ENCODE measurements around the gene GPM6B. TPM values are rescaled to one million over a fixed set of nuclear protein-coding genes. Genes with fewer than 3 reads are reported as not detected.

Gene GPM6B
- total and polyA plus RNA-seq, 2 donors (not counting 3 experiments of a cell fraction or from before 2014, with no cell fraction given) = 0.30 TPM; not detected in 1

DNA sequence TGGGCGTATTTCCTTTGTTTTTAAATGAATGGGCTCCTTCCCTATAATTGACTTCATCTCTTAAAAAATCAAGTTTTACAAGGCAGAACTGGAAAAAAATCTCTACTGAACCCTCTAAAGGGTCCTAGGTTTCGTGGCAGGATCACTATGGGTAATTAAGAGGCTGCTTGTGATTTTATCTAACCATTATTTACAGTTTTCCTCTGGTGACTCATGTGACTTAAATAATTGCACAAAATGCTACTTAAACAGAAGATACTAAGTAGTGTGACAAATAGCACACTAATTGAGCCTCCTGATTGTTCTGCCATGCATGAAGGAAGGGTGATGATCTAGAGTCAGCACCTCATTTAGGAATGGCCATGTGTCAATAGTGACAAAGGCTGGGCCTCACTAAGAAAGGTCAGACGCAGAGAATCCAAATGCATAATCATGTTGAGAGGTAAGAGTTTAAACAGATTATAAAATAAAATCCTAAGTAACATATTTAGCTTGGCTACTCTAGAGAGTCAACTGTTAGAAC is 46.8 kb downstream of the GPM6B start:
- intact Hi-C loops (cut with micrococcal nuclease) (no loop called here), dilution Hi-C loops (cut with MboI; ENCODE audit: extremely low pct_ligation_motif_present, low sequenced_read_pairs) (no loop called here)
- no peaks in the 10 kb centered on the region for H3K9me1 ChIP-seq (replicated peaks; ENCODE audit: control insufficient read depth, extremely low read depth, insufficient read depth, low read length)
- no TSS peak for BruUV-seq (replicated peaks)
- no peak overlapping the region for H3K9ac ChIP-seq (replicated peaks; ENCODE audit: extremely low read depth, insufficient read depth, low read length)
- no peak overlapping the region for H2AFZ ChIP-seq (ENCODE audit: low read depth, low read length)
- no peaks in the 10 kb centered on the region for H4K20me1 ChIP-seq (replicated peaks; ENCODE audit: control insufficient read depth, extremely low read depth, insufficient read depth, low read length)
- no peak for TF ChIP-seq JUN (IDR thresholded peaks at IDR 0.05; ENCODE audit: borderline replicate concordance, insufficient read depth, insufficient read length, low read depth)
- no peak for TF ChIP-seq GATA2 (IDR thresholded peaks at IDR 0.05; ENCODE audit: insufficient read depth, insufficient read length, low read depth, low read length)
- TF ChIP-seq, protein P1, sequence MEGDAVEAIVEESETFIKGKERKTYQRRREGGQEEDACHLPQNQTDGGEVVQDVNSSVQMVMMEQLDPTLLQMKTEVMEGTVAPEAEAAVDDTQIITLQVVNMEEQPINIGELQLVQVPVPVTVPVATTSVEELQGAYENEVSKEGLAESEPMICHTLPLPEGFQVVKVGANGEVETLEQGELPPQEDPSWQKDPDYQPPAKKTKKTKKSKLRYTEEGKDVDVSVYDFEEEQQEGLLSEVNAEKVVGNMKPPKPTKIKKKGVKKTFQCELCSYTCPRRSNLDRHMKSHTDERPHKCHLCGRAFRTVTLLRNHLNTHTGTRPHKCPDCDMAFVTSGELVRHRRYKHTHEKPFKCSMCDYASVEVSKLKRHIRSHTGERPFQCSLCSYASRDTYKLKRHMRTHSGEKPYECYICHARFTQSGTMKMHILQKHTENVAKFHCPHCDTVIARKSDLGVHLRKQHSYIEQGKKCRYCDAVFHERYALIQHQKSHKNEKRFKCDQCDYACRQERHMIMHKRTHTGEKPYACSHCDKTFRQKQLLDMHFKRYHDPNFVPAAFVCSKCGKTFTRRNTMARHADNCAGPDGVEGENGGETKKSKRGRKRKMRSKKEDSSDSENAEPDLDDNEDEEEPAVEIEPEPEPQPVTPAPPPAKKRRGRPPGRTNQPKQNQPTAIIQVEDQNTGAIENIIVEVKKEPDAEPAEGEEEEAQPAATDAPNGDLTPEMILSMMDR (IDR thresholded peaks at IDR 0.05; ENCODE audit: extremely low read depth in 1 of 2, insufficient read depth in 1 of 2, low read depth in 1 of 2, low read length in 2 of 2) = no peak
- TF ChIP-seq EZH2 (IDR thresholded peaks at IDR 0.05; ENCODE audit: borderline replicate concordance, low read depth, low read length, severe bottlenecking) = no peak
- TF ChIP-seq MYC (IDR thresholded peaks at IDR 0.05; ENCODE audit: low read depth, low read length) = no peak
- TF ChIP-seq POLR2A (IDR thresholded peaks at IDR 0.05; ENCODE audit: low read depth, low read length) = no peak
- TF ChIP-seq, protein P2, sequence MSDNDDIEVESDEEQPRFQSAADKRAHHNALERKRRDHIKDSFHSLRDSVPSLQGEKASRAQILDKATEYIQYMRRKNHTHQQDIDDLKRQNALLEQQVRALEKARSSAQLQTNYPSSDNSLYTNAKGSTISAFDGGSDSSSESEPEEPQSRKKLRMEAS (IDR thresholded peaks at IDR 0.05; ENCODE audit: insufficient read depth, insufficient read length) = no peak
- H3K4me1 ChIP-seq (ENCODE audit: control insufficient read depth, extremely low read depth, insufficient read depth, low read length) = no peaks in the 10 kb centered on the region
- no peaks in the 10 kb centered on the region for H3K9me3 ChIP-seq (replicated peaks; ENCODE audit: control insufficient read depth, insufficient read depth, low read length)
- H3K4me2 ChIP-seq (ENCODE audit: insufficient read depth, low read length) = no peak overlapping the region
- no peak for DNase-seq (ENCODE audit: low read depth, low spot score)
- H3K27ac ChIP-seq (ENCODE audit: insufficient read depth, low read depth, low read length) = no peak overlapping the region
- no peaks in the 10 kb centered on the region for H3K27me3 ChIP-seq (ENCODE audit: control insufficient read depth in 2 of 2, insufficient read depth in 2 of 2, low read length in 2 of 2)
- no peak overlapping the region for H3K4me3 ChIP-seq (replicated peaks in 1 of 3; ENCODE audit: insufficient read depth in 1 of 3, low read depth in 1 of 3, low read length in 3 of 3)
- ChIA-PET POLR2A (no interaction called here), CTCF (interaction anchor here (0.5 kb wide), 1 partner anchor 57 kb away, joined by 3 read pairs; no protein-coding TSS in a partner anchor)
- H3K36me3 ChIP-seq (ENCODE audit: control insufficient read depth in 2 of 2, extremely low read depth in 1 of 2, insufficient read depth in 2 of 2, low read length in 2 of 2) = peaks cover 2 to 3% of the 10 kb centered on the region in 2 experiments
- no peak for FAIRE-seq
- H3K79me2 ChIP-seq (ENCODE audit: control insufficient read depth, insufficient read depth, low read length) = no peaks in the 10 kb centered on the region
